Dermis microvascular lymphatic vessel endothelial cell (primary cell): ENCODE results near the gene SLC25A13. TPM values are rescaled to one million over a fixed set of nuclear protein-coding genes. Genes with fewer than 3 reads are reported as not detected.
A peak's percentile ranks its signal among the peaks of the same experiment; 100 is the strongest.
"Not testable (repeated sequence)": the region's sequence is repeated elsewhere in the genome, so short reads cannot be mapped to it uniquely, and the experiment has no call there.

Source experiments
- DNase-seq, 2 donors: peaks; one replicate each; pipeline versions ENCODE4 v3.0.0 to v3.0.0-alpha.2; 2010; ENCODE audit warnings: low read depth in 2 of 2
- total RNA-seq: library from RNA; depleted of rRNA; stranded (reverse); fragments of >200 nt; gene quantifications from 2 replicates; pipeline ENCODE4 v1.2.1, GENCODE V29; 2014

SLC25A13 gene
- total RNA-seq, 1 donor from 2014 or later: 21.6 TPM

- no peak for DNase-seq
Observed at GRCh38 chr7:96161897-96162296, 160.0 kb downstream of the SLC25A13 start.

GRCh38 chr7:96157856-96158255 is 164.0 kb downstream of the SLC25A13 start:
- DNase-seq: peak; percentile 18 to 90

GRCh38 chr7:96154506-96154905 is 167.4 kb downstream of the SLC25A13 start:
- DNase-seq: not testable (repeated sequence)

GRCh38 chr7:96152706-96153105 is 169.2 kb downstream of the SLC25A13 start:
- no peak for DNase-seq

GRCh38 chr7:96151889-96152288 is 170.0 kb downstream of the SLC25A13 start:
- no peak for DNase-seq

- no peak for DNase-seq
Observed at GRCh38 chr7:96144260-96144526, 177.7 kb downstream of the SLC25A13 start.

GRCh38 chr7:96143495-96144259 is 178.2 kb downstream of the SLC25A13 start:
- no peak for DNase-seq

GRCh38 chr7:96136600-96137239 is 185.2 kb downstream of the SLC25A13 start:
- no peak for DNase-seq

GRCh38 chr7:96135241-96135640 is 186.7 kb downstream of the SLC25A13 start:
- DNase-seq: no peak

GRCh38 chr7:96131525-96131924 is 190.4 kb downstream of the SLC25A13 start:
- DNase-seq: no peak

- no peak for DNase-seq
Observed at GRCh38 chr7:96127746-96128145, 194.2 kb downstream of the SLC25A13 start.

- no peak for DNase-seq
Observed at GRCh38 chr7:96126382-96126781, 195.5 kb downstream of the SLC25A13 start.

- no peak for DNase-seq
Observed at GRCh38 chr7:96122746-96123145, 199.2 kb downstream of the SLC25A13 start.

GRCh38 chr7:96121752-96122151 is 200.1 kb downstream of the SLC25A13 start:
- no peak for DNase-seq

GRCh38 chr7:96120445-96121225 is 201.3 kb downstream of the SLC25A13 start:
- DNase-seq: peak in 1 of 2 donors; percentile 9

- no peak for DNase-seq
Observed at GRCh38 chr7:96118449-96119001, 203.4 kb downstream of the SLC25A13 start.

- no peak for DNase-seq
Observed at GRCh38 chr7:96116173-96116572, 205.7 kb downstream of the SLC25A13 start.

- no peak for DNase-seq
Observed at GRCh38 chr7:96114190-96114589, 207.7 kb downstream of the SLC25A13 start.

- no peak for DNase-seq
Observed at GRCh38 chr7:96111405-96111804, 210.5 kb downstream of the SLC25A13 start.

- DNase-seq: no peak
Observed at GRCh38 chr7:96104984-96105383, 216.9 kb downstream of the SLC25A13 start.

- DNase-seq: no peak
Observed at GRCh38 chr7:96102096-96102811, 219.6 kb downstream of the SLC25A13 start.

- no peak for DNase-seq
Observed at GRCh38 chr7:96100737-96101136, 221.2 kb downstream of the SLC25A13 start.
